Measurements from ENCODE around the gene EHMT1. TPM values are rescaled to one million over a fixed set of nuclear protein-coding genes. Genes with fewer than 3 reads are reported as not detected.

The EHMT1 gene
- total and polyA plus RNA-seq, 2 of the 13 experiments (the other 11 are each of a cell fraction or from before 2014, with no cell fraction given) = 23.0 to 27.1 TPM

DNA sequence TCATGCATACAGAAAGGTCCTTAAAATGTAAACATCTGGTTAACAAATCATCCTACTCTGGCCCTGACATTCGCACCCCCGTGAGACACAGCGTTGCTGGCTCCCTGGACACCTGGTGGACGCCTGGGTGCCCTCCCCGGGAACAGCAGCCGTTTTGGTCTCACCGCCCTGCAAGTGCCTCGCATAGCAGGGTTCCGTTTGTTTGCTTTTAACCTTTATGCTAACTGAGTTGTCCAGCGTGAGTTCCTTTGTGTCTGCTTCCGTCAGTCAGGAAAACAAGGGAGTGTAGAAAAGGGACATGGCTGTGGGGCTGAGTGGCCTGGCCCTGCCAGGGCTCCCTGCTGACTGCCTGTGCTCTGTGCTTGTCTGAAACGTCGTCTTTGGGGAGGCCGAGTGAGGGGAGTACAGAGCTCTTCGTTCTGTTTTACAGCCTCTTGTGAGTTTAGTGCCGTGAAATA lies 166.9 kb downstream of the EHMT1 start (continued):
- TF ChIP-seq NCOA1 (CRISPR knock-in tag; IDR thresholded peaks at IDR 0.05) = no peak
- peak; percentile 55 for TF ChIP-seq ARID5B (CRISPR knock-in tag; IDR thresholded peaks at IDR 0.05)
- TF ChIP-seq ZSCAN30 (CRISPR knock-in tag; IDR thresholded peaks at IDR 0.05) = no peak
- no peak for TF ChIP-seq ZNF780A (CRISPR knock-in tag; IDR thresholded peaks at IDR 0.05)
- TF ChIP-seq RCOR2 (CRISPR knock-in tag; IDR thresholded peaks at IDR 0.05) = 0 out of 2 replicates have a peak, but pooled peaks have one; percentile 43
- TF ChIP-seq, protein P1, sequence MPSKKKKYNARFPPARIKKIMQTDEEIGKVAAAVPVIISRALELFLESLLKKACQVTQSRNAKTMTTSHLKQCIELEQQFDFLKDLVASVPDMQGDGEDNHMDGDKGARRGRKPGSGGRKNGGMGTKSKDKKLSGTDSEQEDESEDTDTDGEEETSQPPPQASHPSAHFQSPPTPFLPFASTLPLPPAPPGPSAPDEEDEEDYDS (CRISPR knock-in tag; IDR thresholded peaks at IDR 0.05) = peak; percentile 17; the same call in 1 of the 2 replicates
- no peak for TF ChIP-seq TMF1 (CRISPR knock-in tag; IDR thresholded peaks at IDR 0.05; ENCODE audit: low read depth)
- no peak for TF ChIP-seq PLRG1 (conservative IDR thresholded peaks at IDR 0.05)
- TF ChIP-seq PAXIP1 (CRISPR knock-in tag; conservative IDR thresholded peaks at IDR 0.05) = peak; percentile 70
- TF ChIP-seq TBL1XR1 (IDR thresholded peaks at IDR 0.05; ENCODE audit: borderline replicate concordance, low read length, partially characterized antibody) = no peak
- no peak for TF ChIP-seq FOXP1 (IDR thresholded peaks at IDR 0.05)
- peak; percentile 75 for TF ChIP-seq FOXP1 (CRISPR knock-in tag; IDR thresholded peaks at IDR 0.05)
- TF ChIP-seq RELA (CRISPR knock-in tag; IDR thresholded peaks at IDR 0.05) = no peak
- no peak for TF ChIP-seq GATA4 (IDR thresholded peaks at IDR 0.05; ENCODE audit: borderline replicate concordance, low read depth)
- TF ChIP-seq ZNF543 (CRISPR knock-in tag; IDR thresholded peaks at IDR 0.05) = no peak
- peak; percentile 51; the same call in 1 of the 2 replicates for TF ChIP-seq HMGXB3 (CRISPR knock-in tag; IDR thresholded peaks at IDR 0.05; ENCODE audit: borderline replicate concordance)
- TF ChIP-seq TARDBP (CRISPR knock-in tag; IDR thresholded peaks at IDR 0.05) = peak; percentile 53; the same call in 1 of the 2 replicates

All from HepG2 (cell line).